ENCODE data around the gene PNP.

PNP gene

DNA sequence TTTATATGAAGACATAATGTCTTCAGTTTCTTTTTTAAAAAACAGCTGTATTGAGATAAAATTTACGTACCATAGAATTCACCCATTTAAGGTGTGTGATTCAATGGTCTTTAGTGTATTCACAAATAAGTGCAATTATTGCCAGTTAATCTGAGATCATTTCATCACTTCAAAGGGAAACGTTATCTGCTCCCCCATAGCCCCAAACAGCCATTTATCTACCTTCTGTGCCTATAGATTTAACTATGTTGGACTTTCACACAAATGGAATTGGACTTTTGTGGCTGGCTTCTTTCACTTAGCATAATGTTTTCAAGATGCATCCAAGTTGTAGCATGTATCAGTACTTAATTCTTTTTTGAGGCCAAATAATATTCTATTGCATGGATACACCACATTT lies 9.7 kb downstream of the PNP start:
- no peak overlapping the region for H3K4me3 ChIP-seq (ENCODE audit: low read depth, low read length)
- no peak overlapping the region for H3K9ac ChIP-seq (ENCODE audit: low read depth, low read length)
- H3K9me3 ChIP-seq (ENCODE audit: control insufficient read depth, insufficient read depth, low read length) = no peaks in the 10 kb centered on the region
- peaks cover 4% of the 10 kb centered on the region for H3K4me1 ChIP-seq (ENCODE audit: control insufficient read depth, insufficient read depth, low read length)
- no peaks in the 10 kb centered on the region for H3K27me3 ChIP-seq (ENCODE audit: control insufficient read depth, insufficient read depth, low read length)
- H3K36me3 ChIP-seq (ENCODE audit: control insufficient read depth, insufficient read depth, low read length) = peaks cover 31% of the 10 kb centered on the region

DNA sequence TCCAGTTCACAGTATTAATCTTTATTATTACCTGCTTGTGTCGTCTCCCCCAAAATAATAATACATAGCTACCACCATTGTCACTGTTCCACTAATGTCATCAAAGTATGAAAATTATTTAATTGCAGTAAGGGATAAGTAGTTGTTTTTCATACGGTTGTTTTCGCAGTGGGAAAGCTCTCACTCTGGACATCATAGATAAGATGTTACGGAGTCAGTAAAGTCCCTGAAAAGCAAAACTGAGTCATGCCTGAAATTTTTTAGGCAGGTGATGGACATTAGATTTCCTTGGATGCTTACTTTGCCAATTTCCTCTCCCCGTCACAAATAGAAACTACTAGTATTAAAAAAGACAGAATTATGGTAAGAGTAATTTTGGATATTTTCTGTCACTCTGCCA lies 13.2 kb downstream of the PNP start:
- Histone ChIP-seq H3K9ac (ENCODE audit: low read depth, low read length) (no peak overlapping the region), H3K36me3 (ENCODE audit: control insufficient read depth, insufficient read depth, low read length) (peaks cover 4% of the 10 kb centered on the region), H3K4me1 (ENCODE audit: control insufficient read depth, insufficient read depth, low read length) (peaks cover 11% of the 10 kb centered on the region), H3K9me3 (ENCODE audit: control insufficient read depth, insufficient read depth, low read length) (no peaks in the 10 kb centered on the region), H3K27me3 (ENCODE audit: control insufficient read depth, insufficient read depth, low read length) (no peaks in the 10 kb centered on the region), H3K4me3 (ENCODE audit: low read depth, low read length) (no peak overlapping the region)

DNA sequence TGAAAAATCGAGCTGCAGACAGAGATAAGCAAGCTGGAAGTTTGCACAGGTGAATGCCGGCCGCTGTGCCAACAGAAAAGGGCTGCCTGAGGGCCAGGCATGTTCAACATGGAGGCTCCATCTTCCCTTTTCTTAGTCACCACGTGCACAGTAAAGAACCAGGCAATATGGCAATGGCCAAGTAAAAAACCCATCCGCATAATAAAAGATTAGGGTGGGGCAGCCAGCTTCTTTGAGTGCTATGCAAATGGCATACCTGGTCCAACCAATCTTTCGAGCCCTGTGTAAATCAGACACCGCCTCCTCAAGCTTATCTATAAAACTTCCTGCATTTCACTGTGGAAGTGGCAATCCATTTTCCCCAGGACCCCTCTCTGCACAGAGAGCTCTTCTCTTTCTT lies 16.7 kb downstream of the PNP start:
- Histone ChIP-seq H3K9me3 (ENCODE audit: control insufficient read depth, insufficient read depth, low read length) (no peaks in the 10 kb centered on the region), H3K9ac (ENCODE audit: low read depth, low read length) (no peak overlapping the region), H3K4me1 (ENCODE audit: control insufficient read depth, insufficient read depth, low read length) (peaks cover 16% of the 10 kb centered on the region), H3K27me3 (ENCODE audit: control insufficient read depth, insufficient read depth, low read length) (no peaks in the 10 kb centered on the region), H3K4me3 (ENCODE audit: low read depth, low read length) (no peak overlapping the region), H3K36me3 (ENCODE audit: control insufficient read depth, insufficient read depth, low read length) (no peaks in the 10 kb centered on the region)

DNA sequence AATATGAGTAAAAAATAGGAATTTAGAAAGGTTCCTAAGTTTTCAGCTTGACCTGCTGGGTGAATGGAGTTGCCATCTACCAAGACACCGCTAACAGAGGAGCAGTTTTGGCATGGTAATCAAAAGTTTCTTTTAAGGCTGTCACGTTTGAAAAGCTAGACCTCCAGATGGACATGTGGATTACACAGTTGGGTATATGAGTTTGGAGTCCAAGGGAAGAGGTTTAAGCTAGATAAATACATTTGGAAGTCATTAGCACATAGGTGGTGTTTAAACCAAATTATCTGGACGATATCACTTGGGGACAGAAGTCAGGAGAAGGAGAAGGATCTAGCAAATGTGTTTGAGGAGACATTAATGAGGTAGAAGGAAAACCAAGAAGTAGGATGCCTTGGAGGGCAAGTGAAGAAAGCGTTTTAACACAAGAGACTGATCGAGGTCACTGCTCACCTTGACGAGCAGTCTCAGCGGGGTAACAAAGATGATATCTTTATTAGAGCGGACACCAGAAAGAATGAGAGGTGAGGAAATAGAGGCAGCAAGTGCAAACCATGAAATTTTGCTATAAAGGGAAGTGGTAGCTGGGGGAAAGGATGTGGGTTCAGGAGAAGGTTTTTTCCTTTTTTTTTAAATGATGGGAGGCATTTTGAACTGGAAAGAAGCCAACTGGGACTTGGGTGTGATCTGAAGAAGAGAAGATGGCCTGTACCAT lies 17.6 kb downstream of the PNP start:
- H3K9ac ChIP-seq (ENCODE audit: low read depth, low read length) = no peak overlapping the region
- no peaks in the 10 kb centered on the region for H3K36me3 ChIP-seq (ENCODE audit: control insufficient read depth, insufficient read depth, low read length)
- no peaks in the 10 kb centered on the region for H3K9me3 ChIP-seq (ENCODE audit: control insufficient read depth, insufficient read depth, low read length)
- no peak overlapping the region for H3K4me3 ChIP-seq (ENCODE audit: low read depth, low read length)
- peaks cover 12% of the 10 kb centered on the region for H3K4me1 ChIP-seq (ENCODE audit: control insufficient read depth, insufficient read depth, low read length)
- H3K27me3 ChIP-seq (ENCODE audit: control insufficient read depth, insufficient read depth, low read length) = no peaks in the 10 kb centered on the region

DNA sequence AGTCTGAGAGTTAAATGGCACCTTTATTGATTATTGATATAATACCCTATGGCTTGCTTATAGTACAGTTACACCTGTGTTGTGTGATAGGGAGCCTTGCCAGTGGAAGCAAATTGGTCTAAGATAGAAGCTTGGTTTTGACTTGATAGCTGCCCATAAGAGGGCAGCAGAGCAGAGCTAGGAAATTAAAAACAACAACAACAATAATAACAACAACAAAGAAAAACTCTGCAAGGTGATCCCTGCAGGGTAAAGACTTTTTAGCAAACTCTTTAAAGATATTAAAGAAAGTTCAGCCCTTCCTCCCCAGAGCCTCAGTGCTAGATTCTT lies 18.2 kb downstream of the PNP start:
- H3K9ac ChIP-seq (ENCODE audit: low read depth, low read length) = no peak overlapping the region
- no peak overlapping the region for H3K4me3 ChIP-seq (ENCODE audit: low read depth, low read length)
- H3K9me3 ChIP-seq (ENCODE audit: control insufficient read depth, insufficient read depth, low read length) = no peaks in the 10 kb centered on the region
- H3K4me1 ChIP-seq (ENCODE audit: control insufficient read depth, insufficient read depth, low read length) = peaks cover 12% of the 10 kb centered on the region
- no peaks in the 10 kb centered on the region for H3K36me3 ChIP-seq (ENCODE audit: control insufficient read depth, insufficient read depth, low read length)
- H3K27me3 ChIP-seq (ENCODE audit: control insufficient read depth, insufficient read depth, low read length) = no peaks in the 10 kb centered on the region

DNA sequence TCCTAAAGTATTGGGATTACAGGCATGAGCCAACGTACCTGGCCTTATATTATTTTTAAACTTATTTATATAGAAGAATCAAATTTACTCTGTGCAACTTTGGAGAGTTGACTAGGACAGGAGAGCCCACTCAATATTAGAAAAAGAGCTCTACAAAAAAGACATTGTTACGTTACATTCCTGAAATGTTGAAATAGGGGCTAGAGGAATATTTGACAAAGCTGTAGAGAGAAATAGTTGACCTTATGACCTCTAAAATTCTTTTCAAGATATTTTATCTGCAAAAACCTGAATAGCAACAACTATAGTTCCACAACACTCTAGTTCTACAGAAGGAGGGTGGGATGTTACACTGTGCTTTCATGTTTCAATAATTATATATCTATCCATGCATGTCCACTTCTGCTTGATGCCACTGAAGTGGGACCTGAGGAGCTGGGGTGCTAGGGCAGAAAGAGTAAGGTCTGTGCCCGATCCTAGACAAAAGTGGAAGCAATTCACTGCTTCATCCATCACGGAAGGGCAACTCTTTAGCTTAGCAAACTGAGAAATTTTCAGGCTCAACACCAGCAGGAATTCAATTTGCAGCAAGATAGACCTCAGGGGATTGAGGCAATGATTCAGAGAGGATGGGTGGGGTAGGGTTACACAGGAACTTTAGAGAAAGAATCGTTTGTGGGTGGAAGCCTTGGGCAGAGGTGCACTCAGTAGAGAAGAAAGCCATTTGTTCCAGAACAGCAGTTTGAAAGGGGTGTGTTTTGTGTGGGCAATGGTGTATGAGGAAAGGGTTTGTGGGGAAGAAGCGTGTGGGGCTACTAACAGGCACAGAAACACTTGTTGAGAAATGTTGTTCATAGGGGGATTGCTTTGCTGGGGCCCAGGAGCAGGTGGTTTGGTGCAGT lies 20.1 kb downstream of the PNP start:
- Histone ChIP-seq H3K9ac (ENCODE audit: low read depth, low read length) (no peak overlapping the region), H3K9me3 (ENCODE audit: control insufficient read depth, insufficient read depth, low read length) (no peaks in the 10 kb centered on the region), H3K4me1 (ENCODE audit: control insufficient read depth, insufficient read depth, low read length) (peaks cover 14% of the 10 kb centered on the region), H3K27me3 (ENCODE audit: control insufficient read depth, insufficient read depth, low read length) (no peaks in the 10 kb centered on the region), H3K4me3 (ENCODE audit: low read depth, low read length) (no peak overlapping the region), H3K36me3 (ENCODE audit: control insufficient read depth, insufficient read depth, low read length) (no peaks in the 10 kb centered on the region)

DNA sequence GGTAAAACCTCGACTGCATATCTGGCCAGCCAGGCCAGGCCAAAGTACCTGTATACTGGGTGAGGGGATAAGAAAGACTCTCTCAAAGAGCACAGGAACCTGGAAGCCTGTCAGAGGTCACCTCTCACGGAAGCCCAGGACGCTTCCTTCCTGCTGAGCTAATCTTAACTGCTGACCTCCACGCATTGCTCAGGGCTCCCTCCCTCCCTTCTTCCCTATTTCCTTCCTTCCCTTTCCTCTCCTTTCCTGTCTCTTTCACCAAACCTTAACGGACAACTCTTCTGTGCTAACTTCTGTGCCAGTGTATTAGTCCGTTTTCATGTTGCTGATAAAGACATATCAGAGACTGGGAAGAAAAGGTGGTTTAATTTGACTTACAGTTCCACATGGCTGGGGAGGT lies 21.4 kb downstream of the PNP start:
- H3K4me1 ChIP-seq (ENCODE audit: control insufficient read depth, insufficient read depth, low read length) = peaks cover 12% of the 10 kb centered on the region
- no peaks in the 10 kb centered on the region for H3K36me3 ChIP-seq (ENCODE audit: control insufficient read depth, insufficient read depth, low read length)
- no peaks in the 10 kb centered on the region for H3K27me3 ChIP-seq (ENCODE audit: control insufficient read depth, insufficient read depth, low read length)
- no peak overlapping the region for H3K4me3 ChIP-seq (ENCODE audit: low read depth, low read length)
- H3K9me3 ChIP-seq (ENCODE audit: control insufficient read depth, insufficient read depth, low read length) = no peaks in the 10 kb centered on the region
- no peak overlapping the region for H3K9ac ChIP-seq (ENCODE audit: low read depth, low read length)

DNA sequence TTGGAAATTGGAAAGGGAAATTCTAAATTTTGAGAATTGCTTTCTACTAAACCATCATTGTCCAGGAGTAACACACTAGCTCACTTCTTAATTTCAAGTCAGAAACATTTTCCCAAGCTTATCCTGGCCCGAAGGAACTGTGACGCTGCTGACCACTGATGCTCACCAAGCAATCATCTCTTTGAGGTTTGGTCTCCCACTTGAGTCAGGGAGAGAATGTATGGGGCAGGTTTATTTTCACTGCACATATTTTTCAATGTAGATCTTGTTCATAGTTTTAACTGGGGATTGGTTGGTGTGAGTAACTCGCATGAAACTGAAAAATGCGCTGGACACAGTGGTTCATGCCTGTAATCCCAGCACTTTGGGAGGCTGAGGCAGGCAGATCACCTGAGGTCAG lies 23.3 kb downstream of the PNP start:
- Histone ChIP-seq H3K9ac (ENCODE audit: low read depth, low read length) (no peak overlapping the region), H3K4me3 (ENCODE audit: low read depth, low read length) (no peak overlapping the region), H3K27me3 (ENCODE audit: control insufficient read depth, insufficient read depth, low read length) (no peaks in the 10 kb centered on the region), H3K36me3 (ENCODE audit: control insufficient read depth, insufficient read depth, low read length) (no peaks in the 10 kb centered on the region), H3K4me1 (ENCODE audit: control insufficient read depth, insufficient read depth, low read length) (peaks cover 7% of the 10 kb centered on the region), H3K9me3 (ENCODE audit: control insufficient read depth, insufficient read depth, low read length) (no peaks in the 10 kb centered on the region)

DNA sequence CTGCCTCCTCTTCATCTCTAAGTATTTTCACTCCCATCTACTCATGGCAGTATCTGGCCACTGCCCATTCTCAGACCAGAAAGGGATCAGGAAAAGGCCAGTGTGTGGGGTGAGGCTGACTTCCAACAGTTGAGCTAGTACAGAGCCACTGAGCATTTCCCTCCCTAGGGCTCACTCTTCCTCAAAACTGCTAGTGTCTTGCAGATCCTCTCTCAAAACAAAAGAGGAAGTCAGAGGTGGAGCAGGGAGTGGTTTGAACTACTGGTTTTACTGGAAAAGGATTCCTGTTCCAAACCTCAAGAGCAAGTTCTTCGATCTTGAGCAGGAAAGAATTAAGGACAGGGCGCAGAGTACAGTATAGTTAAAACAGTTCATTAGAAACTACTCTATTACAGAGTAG lies 24.4 kb downstream of the PNP start:
- Histone ChIP-seq H3K4me3 (ENCODE audit: low read depth, low read length) (no peak overlapping the region), H3K36me3 (ENCODE audit: control insufficient read depth, insufficient read depth, low read length) (no peaks in the 10 kb centered on the region), H3K9ac (ENCODE audit: low read depth, low read length) (no peak overlapping the region), H3K4me1 (ENCODE audit: control insufficient read depth, insufficient read depth, low read length) (peaks cover 9% of the 10 kb centered on the region), H3K9me3 (ENCODE audit: control insufficient read depth, insufficient read depth, low read length) (no peaks in the 10 kb centered on the region), H3K27me3 (ENCODE audit: control insufficient read depth, insufficient read depth, low read length) (no peaks in the 10 kb centered on the region)

DNA sequence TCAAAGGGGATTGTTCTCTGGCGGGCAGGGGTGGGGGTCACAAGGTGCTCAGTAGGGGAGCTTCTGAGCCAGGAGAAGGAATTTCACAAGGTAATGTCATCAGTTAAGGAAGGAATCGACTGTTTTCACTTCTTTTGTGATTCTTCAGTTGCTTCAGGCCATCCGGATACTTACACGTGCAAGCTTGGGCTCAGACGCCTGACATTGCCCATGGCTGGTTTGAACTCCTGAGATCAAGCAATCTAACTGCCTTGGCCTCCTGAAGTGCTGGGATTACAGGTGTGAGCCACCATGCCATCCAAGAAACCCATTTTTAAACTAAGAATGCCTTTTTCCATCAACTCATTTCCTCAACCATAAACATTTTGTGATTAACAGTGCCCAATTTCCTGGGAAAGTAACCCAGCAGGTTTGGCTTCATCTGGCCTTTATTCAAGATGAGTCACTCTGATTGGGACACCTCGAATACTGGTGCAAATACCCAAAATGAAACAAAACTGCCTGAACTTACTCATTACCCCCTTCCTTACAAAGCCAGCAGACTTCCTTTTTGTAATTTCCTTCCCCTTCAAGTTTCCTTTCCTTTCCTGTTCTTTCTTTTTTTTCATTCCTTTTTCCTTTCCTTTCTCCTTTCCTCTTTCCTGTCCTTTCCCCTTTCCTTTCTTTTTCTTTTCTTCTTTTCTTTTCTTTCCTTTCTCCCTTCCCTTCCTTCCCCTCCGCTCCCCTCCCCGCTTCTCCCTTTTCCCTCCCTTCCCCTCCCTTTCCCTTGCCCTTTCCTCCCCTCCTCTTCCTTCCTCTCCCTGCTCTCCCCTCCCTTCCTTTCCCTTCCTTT lies 25.9 kb downstream of the PNP start:
- Histone ChIP-seq H3K27me3 (ENCODE audit: control insufficient read depth, insufficient read depth, low read length) (no peaks in the 10 kb centered on the region), H3K9ac (ENCODE audit: low read depth, low read length) (no peak overlapping the region), H3K36me3 (ENCODE audit: control insufficient read depth, insufficient read depth, low read length) (no peaks in the 10 kb centered on the region), H3K4me3 (ENCODE audit: low read depth, low read length) (no peak overlapping the region), H3K9me3 (ENCODE audit: control insufficient read depth, insufficient read depth, low read length) (no peaks in the 10 kb centered on the region), H3K4me1 (ENCODE audit: control insufficient read depth, insufficient read depth, low read length) (peaks cover 8% of the 10 kb centered on the region)

DNA sequence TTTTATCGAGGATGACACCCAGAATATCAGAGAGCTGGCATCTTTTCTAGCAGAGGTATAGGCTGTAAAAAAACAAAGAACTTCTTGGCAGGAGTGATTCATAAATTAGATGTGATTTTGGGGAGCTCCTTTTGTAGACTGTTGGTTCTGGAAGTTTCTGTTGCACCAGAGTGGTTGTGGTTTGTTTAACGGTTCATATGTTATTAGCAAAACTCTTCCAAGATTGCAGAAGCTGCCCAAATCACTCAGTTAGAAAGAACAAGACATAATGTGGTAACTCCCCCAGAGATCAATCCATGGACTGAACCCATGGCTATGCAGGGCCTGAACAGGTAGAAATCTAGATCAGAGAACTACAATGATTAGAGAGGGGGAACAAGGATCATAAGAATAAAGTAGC lies 29.4 kb downstream of the PNP start:
- H3K9ac ChIP-seq (ENCODE audit: low read depth, low read length) = no peak overlapping the region
- H3K9me3 ChIP-seq (ENCODE audit: control insufficient read depth, insufficient read depth, low read length) = no peaks in the 10 kb centered on the region
- no peaks in the 10 kb centered on the region for H3K36me3 ChIP-seq (ENCODE audit: control insufficient read depth, insufficient read depth, low read length)
- H3K4me1 ChIP-seq (ENCODE audit: control insufficient read depth, insufficient read depth, low read length) = peaks cover 8% of the 10 kb centered on the region
- no peak overlapping the region for H3K4me3 ChIP-seq (ENCODE audit: low read depth, low read length)
- H3K27me3 ChIP-seq (ENCODE audit: control insufficient read depth, insufficient read depth, low read length) = no peaks in the 10 kb centered on the region

Measured in iPS-15b (cell line).